MV-4-11 (cell line): ENCODE measurements around the gene MVB12A.

Experiments used
- DNase-seq: peaks from one replicate; lab custom pipeline; 2025; lab: John Stamatoyannopoulos, UW

Gene MVB12A

DNA sequence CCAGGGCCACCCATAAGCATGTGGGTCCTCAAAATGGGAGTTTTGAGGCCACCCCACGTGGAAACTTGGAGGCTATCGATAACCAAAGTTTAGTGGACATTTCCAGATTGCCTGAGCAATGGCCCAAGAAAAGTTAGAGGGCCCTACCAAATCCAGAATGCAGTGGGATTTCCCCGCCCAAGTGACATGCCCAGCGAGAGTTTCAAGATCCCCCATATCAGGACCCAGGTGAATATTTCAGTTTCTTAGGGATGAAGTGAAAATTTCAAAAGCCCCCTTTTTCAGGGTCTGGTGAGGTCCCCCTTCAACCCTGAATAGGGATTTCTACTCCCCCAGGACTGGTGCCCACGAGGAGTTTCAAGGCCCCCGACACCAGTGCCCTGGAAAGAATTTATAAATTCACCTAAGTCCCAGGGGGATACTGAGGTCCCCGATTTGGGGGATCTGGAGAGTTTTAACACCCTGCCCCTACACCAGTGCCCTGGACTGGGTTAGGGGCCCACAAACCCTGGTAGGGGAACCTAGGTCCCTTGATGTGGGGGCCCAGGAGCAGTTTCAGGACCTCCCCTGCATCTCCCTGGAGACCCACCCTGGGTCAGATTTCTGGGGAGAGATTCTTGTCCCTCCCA lies 15.1 kb upstream of the MVB12A start:
- no peak for DNase-seq

DNA sequence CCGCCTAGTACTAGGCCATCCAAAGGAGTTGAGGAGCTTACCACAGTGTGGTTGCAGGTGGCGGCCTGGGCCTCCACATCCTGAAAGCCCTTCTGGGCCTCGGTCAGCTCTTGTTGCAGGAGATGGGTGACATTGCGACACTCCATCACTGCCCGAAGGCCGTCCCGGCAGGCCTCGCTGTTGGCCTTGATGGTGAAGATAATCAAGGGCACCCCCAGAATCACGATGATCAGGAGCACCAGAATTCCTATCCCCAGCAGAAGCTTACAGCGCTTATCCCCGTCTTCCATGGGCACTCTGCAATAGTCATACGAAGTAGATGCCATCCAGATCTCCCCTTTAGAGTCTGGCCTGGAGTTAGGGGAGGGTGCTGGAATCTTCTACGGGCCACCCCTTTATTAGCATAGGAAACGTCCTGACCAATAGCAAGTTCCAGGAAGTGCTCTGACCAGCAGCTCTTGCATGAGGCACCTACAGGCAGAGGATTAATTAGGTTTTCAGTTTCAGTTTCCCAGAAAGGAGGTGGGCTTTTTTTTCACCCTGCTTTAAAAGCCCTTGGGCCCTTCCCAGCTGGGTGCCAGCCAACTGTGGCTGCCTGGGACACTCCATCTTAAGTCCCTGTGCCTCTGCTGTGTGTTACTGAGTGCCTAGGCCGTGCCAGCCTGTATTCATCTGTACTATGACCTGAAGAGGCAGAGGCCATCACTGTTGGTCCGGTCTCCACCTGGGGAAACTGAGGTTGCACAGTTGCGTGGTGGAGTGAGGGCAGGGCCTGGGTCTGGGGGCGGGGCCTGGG lies 14.4 kb upstream of the MVB12A start, which contains the start of gene BST2:
Gene BST2 (minus strand): TSS at position 381 of the 796 bp plus-strand sequence. CDS start 55 bp downstream, at position 326.
- DNase-seq: peak; percentile 97

DNA sequence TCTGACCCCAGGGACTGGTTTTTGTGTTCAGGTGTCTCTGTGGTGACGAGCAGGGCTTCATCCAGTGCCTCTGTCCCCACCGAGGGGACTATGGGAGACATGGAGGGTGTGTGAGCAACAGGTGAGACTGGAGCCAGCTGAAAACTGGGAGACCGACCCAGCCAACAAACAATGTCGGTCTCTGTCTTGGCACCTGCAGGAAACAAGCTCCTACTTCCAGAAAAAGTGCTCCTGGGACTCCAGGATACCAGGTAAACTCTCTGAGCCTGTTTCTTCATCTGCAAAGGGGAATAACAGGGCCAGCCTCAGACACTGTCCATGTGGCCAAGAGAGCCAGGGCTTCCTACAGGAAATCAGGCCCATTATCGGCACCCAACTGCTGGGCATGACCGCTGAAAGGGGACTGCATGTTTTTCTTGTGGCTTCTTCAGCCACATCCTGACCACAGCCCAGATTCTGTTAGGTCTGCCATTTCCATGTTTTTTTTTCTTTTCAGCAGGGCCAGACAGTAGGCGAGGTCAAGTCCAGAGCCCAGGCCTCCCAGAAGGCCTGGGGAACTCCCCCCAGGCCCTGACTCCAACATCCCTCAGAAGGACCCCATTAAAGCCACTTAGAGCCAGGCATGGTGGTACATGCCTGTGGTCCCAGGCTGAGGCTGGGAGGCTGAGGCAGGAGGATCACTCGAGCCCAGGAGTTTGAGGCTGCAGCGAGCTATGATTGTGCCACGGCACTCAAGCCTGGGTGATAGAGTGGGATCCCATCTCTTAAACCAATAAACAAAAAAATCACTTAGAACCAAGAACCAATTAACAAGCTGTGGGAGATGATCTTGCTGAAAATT lies 13.6 kb upstream of the MVB12A start:
- peak; percentile 92 for DNase-seq

DNA sequence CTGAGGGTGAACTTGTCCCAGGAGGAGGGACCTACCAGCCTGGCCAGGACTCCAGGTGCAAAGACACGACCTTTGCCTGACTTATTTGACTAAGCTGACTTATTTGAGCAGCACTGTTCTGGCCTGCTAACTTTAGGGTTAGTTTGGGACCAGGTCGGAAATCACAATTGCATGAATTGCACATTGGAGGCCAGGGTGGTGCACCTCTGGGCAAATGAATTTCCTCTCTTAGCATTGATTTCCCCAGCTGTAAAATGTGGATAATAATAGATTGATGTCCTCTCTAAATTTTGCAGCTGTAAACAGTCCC lies 13.0 kb upstream of the MVB12A start:
- DNase-seq: no peak

- no peak for DNase-seq
Observed at GRCh38 chr19:17409990-17410389, 9.9 kb upstream of the MVB12A start.

GRCh38 chr19:17411801-17412200 lies 8.0 kb upstream of the MVB12A start:
- no peak for DNase-seq

- no peak for DNase-seq
Observed at GRCh38 chr19:17414097-17414496, 5.8 kb upstream of the MVB12A start.

DNA sequence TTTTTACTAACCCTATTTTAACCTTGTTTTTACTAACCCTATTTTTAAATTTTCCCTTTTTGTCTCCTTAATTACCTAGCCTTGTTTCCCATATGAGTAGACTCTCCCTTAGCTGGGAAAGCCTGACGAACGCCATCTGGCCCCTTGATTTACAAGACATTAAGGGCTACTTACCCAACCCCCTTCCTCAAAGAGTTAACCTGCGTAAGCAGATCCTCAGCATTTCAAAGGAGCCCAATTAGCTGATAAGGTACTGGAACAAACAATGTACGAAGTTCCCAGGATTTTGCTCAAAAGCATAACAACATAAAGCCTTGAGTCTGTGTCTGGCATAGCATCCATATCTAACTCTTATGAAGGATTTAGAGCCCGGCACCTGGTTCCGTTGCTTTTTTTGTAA lies 4.7 kb upstream of the MVB12A start:
- DNase-seq: no peak

DNA sequence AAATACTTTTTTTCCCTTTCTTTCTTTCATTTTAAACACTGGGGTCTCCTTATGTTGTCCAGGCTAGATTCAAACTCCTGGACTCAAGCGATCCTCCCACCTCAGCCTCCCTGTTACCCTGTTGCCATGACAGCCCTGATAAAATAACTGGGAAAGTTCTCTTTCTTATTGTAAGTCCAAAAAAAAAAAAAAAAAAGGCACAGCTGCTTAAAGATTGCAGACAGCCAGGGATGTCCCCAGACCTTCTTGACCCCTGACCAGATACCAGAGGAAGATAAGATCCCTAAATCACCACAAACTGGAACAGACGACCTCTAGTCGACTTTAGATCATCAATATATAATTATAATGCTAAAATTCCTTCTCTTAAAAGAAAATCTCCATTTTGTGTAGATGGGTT lies 1.1 kb upstream of the MVB12A start:
- no peak for DNase-seq

DNA sequence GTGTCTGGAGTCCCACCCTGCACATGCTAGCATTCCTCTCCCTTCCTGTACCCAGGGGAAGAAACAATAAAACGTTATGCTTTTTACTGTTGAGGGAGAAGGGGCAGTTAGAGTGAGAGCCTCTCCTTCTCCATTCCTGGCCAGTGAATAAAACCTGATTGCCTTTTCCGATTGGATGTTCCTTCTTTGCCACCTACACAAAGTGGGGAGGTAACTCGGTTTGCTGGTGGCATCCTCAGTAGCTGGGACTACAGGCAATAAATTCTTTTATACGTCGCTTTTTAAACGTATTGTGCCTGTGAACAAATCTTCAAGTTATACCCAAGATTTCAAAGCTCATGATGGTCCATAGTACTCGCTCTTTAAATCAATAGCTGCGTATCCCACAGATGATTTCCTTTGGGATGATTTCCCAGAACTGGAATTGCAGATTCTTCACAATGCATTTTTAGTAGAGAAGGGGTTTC lies 660 bp upstream of the MVB12A start:
- DNase-seq: no peak

DNA sequence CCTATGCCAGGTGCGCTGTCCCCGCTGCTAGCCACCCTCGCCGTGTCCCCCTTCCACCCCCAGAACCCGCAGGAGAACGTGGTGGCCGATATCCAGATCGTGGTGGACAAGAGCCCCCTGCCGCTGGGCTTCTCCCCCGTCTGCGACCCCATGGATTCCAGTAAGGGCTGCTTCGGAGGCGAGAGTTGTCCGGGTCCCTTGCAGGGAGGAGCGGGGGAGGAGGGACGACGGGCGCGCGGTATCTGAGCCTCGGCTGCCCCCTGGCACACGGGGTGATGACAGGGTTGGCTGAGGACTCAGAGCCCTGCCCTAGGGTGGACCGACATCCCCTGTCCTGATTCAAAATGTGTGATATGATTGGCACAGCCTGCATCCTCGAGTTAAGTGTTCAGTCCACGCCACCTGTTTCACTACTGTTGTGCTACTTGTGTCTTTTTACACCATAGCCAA lies 653 bp downstream of the MVB12A start:
- DNase-seq: peak; percentile 35

DNA sequence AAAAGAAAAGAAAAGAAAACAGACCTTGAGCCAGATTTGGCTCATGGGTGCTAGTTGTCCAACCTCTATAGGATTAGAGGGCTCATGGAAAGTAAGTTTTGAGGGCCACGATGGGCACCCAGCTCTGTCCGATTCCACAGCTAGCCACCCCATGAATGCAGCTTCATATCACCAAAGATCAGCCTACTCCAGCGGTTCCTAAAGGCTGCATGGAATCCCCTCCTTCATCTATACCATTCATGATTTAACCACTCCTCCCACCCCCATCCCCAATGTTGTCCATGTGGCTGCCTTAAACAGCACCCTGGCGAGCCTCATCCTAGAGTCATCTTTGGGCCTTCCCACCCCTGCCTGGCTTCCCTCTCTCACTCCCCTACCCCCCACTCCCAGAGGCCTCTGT lies 2.1 kb downstream of the MVB12A start:
- no peak for DNase-seq

GRCh38 chr19:17423429-17424208 lies 3.8 kb downstream of the MVB12A start:
- no peak for DNase-seq

- DNase-seq: peak; percentile 48
Observed at GRCh38 chr19:17424743-17425365, 5.0 kb downstream of the MVB12A start.

DNA sequence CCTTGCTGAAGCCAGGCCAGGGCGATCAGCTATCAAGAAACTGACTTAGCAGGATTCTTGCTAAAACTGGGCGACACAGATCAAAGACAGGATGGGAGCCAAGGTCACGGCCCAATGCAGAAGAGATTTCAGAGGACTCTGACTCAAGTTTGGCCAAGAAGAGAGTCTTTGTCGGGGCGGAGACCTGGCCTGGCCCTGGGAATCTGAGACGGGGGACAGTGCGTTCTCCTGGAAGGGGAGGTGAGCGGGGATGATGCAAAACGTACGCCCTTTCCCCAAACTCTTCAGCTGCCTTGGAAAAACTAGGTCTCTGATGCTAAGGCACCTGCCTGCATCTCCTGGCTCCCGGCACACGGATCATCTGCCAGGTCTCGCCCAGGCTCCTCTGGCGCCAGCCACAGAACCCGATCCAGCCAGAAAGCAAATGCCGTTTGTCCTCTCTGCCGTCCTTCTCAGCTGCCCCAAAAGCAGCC lies 9.8 kb downstream of the MVB12A start:
- no peak for DNase-seq

DNA sequence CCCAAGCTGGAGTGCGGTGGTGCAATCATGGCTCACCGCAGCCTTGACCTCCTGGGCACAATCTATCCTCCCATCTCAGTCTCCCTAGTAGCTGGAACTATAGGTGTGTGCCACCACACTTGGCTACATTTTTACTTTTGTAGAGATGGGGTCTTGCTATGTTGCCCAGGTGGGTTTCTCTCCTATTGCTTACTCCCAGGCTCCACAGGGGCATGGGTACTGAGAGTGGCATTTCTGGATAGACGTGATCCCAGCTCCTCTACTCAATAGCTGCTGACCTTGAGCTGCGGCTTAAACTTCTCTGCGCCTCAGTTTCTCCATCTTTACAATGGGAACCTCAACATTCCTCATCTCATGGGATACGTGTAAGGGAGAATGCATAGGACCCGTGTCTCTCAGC lies 11.6 kb downstream of the MVB12A start:
- DNase-seq: no peak

GRCh38 chr19:17435218-17435617 lies 15.4 kb downstream of the MVB12A start:
- DNase-seq: no peak

DNA sequence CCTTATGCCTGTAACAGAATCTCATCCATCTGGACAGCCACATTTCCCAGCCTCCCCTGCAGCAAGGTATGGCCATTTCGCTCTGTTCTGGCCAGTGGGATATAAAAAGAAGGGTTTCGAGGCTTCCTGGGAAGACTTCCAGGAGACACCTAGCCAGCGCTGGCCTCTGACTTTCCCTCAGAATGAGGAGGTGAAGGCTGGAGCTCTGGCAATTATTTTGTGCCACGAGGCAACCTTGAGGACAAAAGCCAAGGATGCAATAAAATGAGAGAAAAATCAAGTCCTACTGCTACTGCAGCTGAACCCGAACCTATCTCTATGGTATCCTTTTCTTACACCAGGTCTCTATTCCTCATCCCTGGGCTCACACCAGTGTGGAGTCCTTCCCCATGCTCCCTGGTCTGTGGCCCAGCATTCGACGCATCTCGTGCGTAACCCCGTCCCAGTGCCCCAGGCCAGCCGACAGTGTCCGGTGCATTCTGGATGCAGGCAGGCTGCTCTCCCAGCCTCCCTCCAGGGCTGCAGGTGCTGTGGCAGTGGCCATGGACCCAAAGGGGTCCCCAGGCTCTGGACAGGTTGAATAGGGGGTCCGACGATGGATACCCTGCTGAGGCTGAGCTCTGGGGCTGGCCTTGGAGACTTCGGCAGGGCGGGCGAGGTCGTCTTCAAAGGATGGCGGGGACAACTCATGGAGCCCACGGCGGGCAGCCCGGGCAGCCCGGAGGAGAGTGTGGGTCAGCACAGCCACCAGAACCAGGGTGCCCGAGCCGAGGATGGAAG lies 16.4 kb downstream of the MVB12A start:
- no peak for DNase-seq

DNA sequence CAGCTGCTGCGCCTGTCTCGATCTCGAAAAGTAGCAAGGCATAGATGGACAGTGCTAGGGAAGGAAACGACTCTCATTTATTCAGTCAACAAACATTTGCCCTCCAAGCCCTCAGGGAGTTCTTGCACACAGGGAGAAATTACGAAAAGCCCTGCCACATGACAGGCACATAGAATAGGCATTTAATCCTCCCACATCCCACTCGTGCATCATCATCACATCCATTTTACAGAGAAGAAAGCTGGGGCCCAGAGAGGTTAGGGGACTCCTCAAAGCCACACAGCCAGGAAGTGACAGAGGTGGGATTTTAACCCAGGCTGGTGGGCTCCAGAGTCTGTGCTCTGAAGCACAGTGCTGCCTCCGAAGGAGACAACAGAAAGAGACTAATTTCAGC lies 17.0 kb downstream of the MVB12A start:
- DNase-seq: no peak

GRCh38 chr19:17441241-17442021 lies 21.6 kb downstream of the MVB12A start:
- DNase-seq: peak; percentile 48
